Gastroesophageal sphincter (tissue), 3 donors: ENCODE measurements around the gene MCF2L2.

Experiments
- CTCF ChIP-seq, 4 experiments: fragments of 200-600 bp in 2 of 4; fragments of 450-650 bp in 2 of 4; sonication (generic) in 1 of 4; IDR thresholded peaks; one replicate each; pipeline ENCODE4 v1.5.1; 2017 to 2019; ENCODE audit warnings: antibody characterized with exemption in 4 of 4, mild to moderate bottlenecking in 2 of 4, moderate library complexity in 2 of 4
- POLR2A ChIP-seq, 2 donors: fragments of 450-650 bp; IDR thresholded peaks; one replicate each; pipeline ENCODE4 v1.6.1; 2017; ENCODE audit warnings: antibody characterized with exemption in 2 of 2, mild to moderate bottlenecking in 2 of 2, moderate library complexity in 1 of 2
- POLR2AphosphoS5 ChIP-seq: sonication (generic); formaldehyde crosslinking; IDR thresholded peaks from one replicate; pipeline ENCODE4 v1.6.1; 2017; ENCODE audit warnings: antibody characterized with exemption

DNA sequence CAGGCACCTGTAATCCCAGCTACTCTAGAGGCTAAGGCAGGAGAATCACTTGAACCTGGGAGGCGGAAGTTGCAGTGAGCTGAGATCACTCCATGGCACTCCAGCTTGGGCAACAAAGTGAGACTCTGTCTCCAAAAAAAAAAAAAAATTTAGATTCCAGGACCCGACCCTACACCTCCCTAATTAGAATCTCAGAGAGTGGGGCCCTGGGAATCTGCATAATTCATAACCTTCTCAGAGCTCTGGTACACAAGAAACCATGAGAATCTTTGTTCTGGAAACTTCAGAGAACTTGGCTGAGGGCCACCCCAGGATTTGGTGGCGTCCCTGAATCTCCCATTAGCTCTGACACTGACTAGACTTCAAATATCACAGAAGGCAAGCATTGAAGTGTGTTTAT, 143.8 kb downstream of the MCF2L2 start:
- no peak for TF ChIP-seq CTCF (IDR thresholded peaks at IDR 0.05)
- no peak for TF ChIP-seq POLR2A (IDR thresholded peaks at IDR 0.05)
- no peak for TF ChIP-seq POLR2AphosphoS5
